Heart right ventricle (tissue), 16 donors: ENCODE data around the gene PLIN3. TPM values are rescaled to one million over a fixed set of nuclear protein-coding genes. Genes with fewer than 3 reads are reported as not detected.

Experiments
- ATAC-seq, 8 donors: fragments of 200-7000 bp; cut with Tn5 transposase; one replicate each; pipeline ENCODE4 v1.9.1; 2020; ENCODE audit warnings: mild to moderate bottlenecking in 8 of 8, moderate library complexity in 8 of 8, moderate number of reproducible peaks in 1 of 8
- DNase-seq, 2 donors: peaks; one replicate each; pipeline ENCODE4 v3.0.0-alpha.2; 2020
- H3K27ac ChIP-seq, 10 donors: fragments of 200-600 bp; sonication (generic) in 2 of 10; one replicate each; pipeline versions ENCODE4 v1.5.0 to v1.8.0; 2020 to 2022; ENCODE audit warnings: mild to moderate bottlenecking in 3 of 10
- H3K27me3 ChIP-seq, 7 donors: fragments of 200-600 bp; one replicate each; pipeline ENCODE4 v1.8.0; 2021 to 2022; ENCODE audit warnings: mild to moderate bottlenecking in 2 of 7
- H3K36me3 ChIP-seq, 9 donors: fragments of 200-600 bp; sonication (generic) in 1 of 9; one replicate each; pipeline versions ENCODE4 v1.5.0 to v1.8.0; 2020 to 2022; ENCODE audit warnings: mild to moderate bottlenecking in 2 of 9
- H3K4me1 ChIP-seq, 9 donors: fragments of 200-600 bp; sonication (generic) in 1 of 9; one replicate each; pipeline versions ENCODE4 v1.5.0 to v1.8.0; 2020 to 2022; ENCODE audit warnings: mild to moderate bottlenecking in 4 of 9
- H3K4me3 ChIP-seq, 10 donors: fragments of 200-600 bp; sonication (generic) in 2 of 10; one replicate each; pipeline versions ENCODE4 v1.5.0 to v1.8.0; 2020 to 2022; ENCODE audit warnings: mild to moderate bottlenecking in 7 of 10, moderate library complexity in 2 of 10
- H3K9me3 ChIP-seq, 11 donors: fragments of 200-600 bp in 10 of 11; sonication (generic) in 2 of 11; one replicate each; pipeline versions ENCODE4 v1.5.0 to v1.8.0; 2013 to 2022; ENCODE audit warnings: mild to moderate bottlenecking in 2 of 11, control low read depth in 1 of 11, moderate library complexity in 1 of 11
- CTCF ChIP-seq, 9 donors: fragments of 200-600 bp; sonication (generic) in 2 of 9; IDR thresholded peaks; one replicate each; pipeline versions ENCODE4 v1.5.0 to v1.8.0; 2021 to 2022; ENCODE audit warnings: antibody characterized with exemption in 9 of 9, mild to moderate bottlenecking in 5 of 9, moderate library complexity in 1 of 9
- WGBS, 2 donors: extraction: QIAGEN DNeasy Blood & Tissue Kit; methylation state at CpG; one replicate each; pipeline ENCODE4 v1.1.7; 2013; ENCODE audit warnings: inconsistent platforms in 1 of 2; 5-methylcytosine and 5-hydroxymethylcytosine counted together
- intact Hi-C, 10 donors: fragments of 100-400 bp; cut with DNase I; formaldehyde crosslinking; loops; one replicate each; pipeline versions ENCODE4 v1.11.1 to v1.14.2; 2022
- polyA plus RNA-seq, 2 donors: library from polyadenylated mRNA; stranded (reverse); fragments of 200-250 nt; gene quantifications; one replicate each; pipeline ENCODE4 v1.2.3, GENCODE V29; 2013
- total RNA-seq, 10 donors: library from RNA; stranded (reverse); fragmentation: NEBNext Ultra II Directional in 3 of 10; extraction: Animal tissue kit (Norgen Biotek cat#: 25700) in 3 of 10; gene quantifications; one replicate each; pipeline versions ENCODE4 v1.2.1 to v1.2.4, GENCODE V29; 2021 to 2023
- donor health status: Arrhythmogenic right ventricular cardiomyopathy.
- donor health status: ischemic (EF 13 %, LVEDD 7.1; RV severe dilation, severe dysfunction).
- donor health status: healthy with polysubstance abuse.
- donor health status: DM: no; HTN: yes; CAD: no.
- donor health status: DM: no; HTN: no; CAD: no.
- donor health status: ischemic (EF 25% LVEDD 6.9; RV normal size, moderate dysfunction).
- donor health status: ischemic (EF 25% LVEDD 5.7; RV mildly dilated, moderate dysfunction).
- donor health status: healthy.
- donor health status: DM: yes; HTN: yes; CAD: no.
- donor health status: Ischemic cardiomyopathy.
- donor health status: ischemic (EF 35%, LVEDD 5.7; RV mildly dilated, moderate dysfunction).
- donor health status: nonischemic (EF 11% LVEDD 7.7; RV severe dilation, severe dysfunction).
- donor health status: DM: yes; HTN: yes; CAD: no.
- donor health status: PGD.
- donor health status: ischemic (EF 29% LVEDD 5.4; RV normal size, mild dysfunction).
- donor health status: nonischemic (EF 23%, LVEDD 6.1; RV moderate dilation, normal function).

The PLIN3 gene
- total and polyA plus RNA-seq, 12 donors, result 7.2 to 52.9 (median 26.0) TPM

GRCh38 chr19:4815426-4816201, 51.9 kb downstream of the PLIN3 start:
- DNase-seq, result peak; percentile 78 to 94
- TF ChIP-seq CTCF (IDR thresholded peaks at IDR 0.05), result no peak
- 28 to 32% methylated on average over 28 of the region's 28 CpGs for WGBS, 2 donors
- Histone ChIP-seq H3K4me1 (peaks cover 6 to 43% (median 19%) of the 10 kb centered on the region in 9 donors), H3K9me3 (no peaks in the 10 kb centered on the region), H3K4me3 (peak overlapping the region in 7 of 10 donors; percentile 9 to 42 (median 30)), H3K27ac (peak overlapping the region in 6 of 10 donors; percentile 36 to 82 (median 56)), H3K27me3 (no peaks in the 10 kb centered on the region), H3K36me3 (peaks cover 0 to 41% (median 16%) of the 10 kb centered on the region in 9 donors)
- intact Hi-C loops, result loop anchor here in 1 of 10 donors (2.0 kb wide), 1 partner anchor 15 kb away; the partner anchor contains the start of gene TICAM1
- ATAC-seq, result peak; percentile 81 to 96 (median 94)

- no peaks in the 10 kb centered on the region for H3K27me3 ChIP-seq
- H3K27ac ChIP-seq, result peak overlapping the region in 1 of 10 donors; percentile 82
- intact Hi-C loops, result loop anchor here in 7 of 10 donors (5.0 kb wide), 3 partner anchors 97 to 217 kb away; no protein-coding TSS in a partner anchor
- no peak for TF ChIP-seq CTCF (IDR thresholded peaks at IDR 0.05)
- ATAC-seq (no peak), DNase-seq (no peak)
- WGBS, 2 donors, result 73 to 81% methylated on average over 7 of the region's 7 CpGs
- no peaks in the 10 kb centered on the region for H3K9me3 ChIP-seq
- peaks cover 6 to 49% (median 19%) of the 10 kb centered on the region in 9 donors for H3K4me1 ChIP-seq
- peaks cover 0 to 39% (median 16%) of the 10 kb centered on the region in 9 donors for H3K36me3 ChIP-seq
- H3K4me3 ChIP-seq, result peak overlapping the region in 3 of 10 donors; percentile 9 to 42 (median 39)
Observed at GRCh38 chr19:4814625-4815425, 52.6 kb downstream of the PLIN3 start.

- intact Hi-C loops, result loop anchor here (1.0 to 5.0 kb wide), 8 partner anchors 39 to 221 kb away; no protein-coding TSS in a partner anchor
- Histone ChIP-seq H3K9me3 (no peaks in the 10 kb centered on the region), H3K36me3 (peaks cover 0 to 6% (median 2%) of the 10 kb centered on the region in 9 donors), H3K4me3 (no peak overlapping the region), H3K4me1 (peaks cover 6 to 79% (median 19%) of the 10 kb centered on the region in 9 donors), H3K27me3 (no peaks in the 10 kb centered on the region), H3K27ac (peak overlapping the region in 1 of 10 donors; percentile 85)
- peak; percentile 80 to 88 for DNase-seq
- WGBS, 2 donors, result 71 to 73% methylated on average over 12 of the region's 12 CpGs
- ATAC-seq, result peak; percentile 18 to 60 (median 50)
- TF ChIP-seq CTCF (IDR thresholded peaks at IDR 0.05), result peak; percentile 79 to 95 (median 88)
Observed at GRCh38 chr19:4811328-4812131, 55.9 kb downstream of the PLIN3 start.
